WTC11 (cell line): ENCODE data around the gene SVIL. TPM values are rescaled to one million over a fixed set of nuclear protein-coding genes. Genes with fewer than 3 reads are reported as not detected.

Experiments
- ATAC-seq: fragments of 200-7000 bp; cut with Tn5 transposase; 2 replicates; pipeline ENCODE4 v1.10.0; 2021; ENCODE audit warnings: mild to moderate bottlenecking, moderate library complexity
- CTCF ChIA-PET: fragments of 300-600 bp; sonication (Branson Sonifier 250); formaldehyde crosslinking; loops from one replicate; lab custom pipeline; 2021; ENCODE audit warnings: antibody characterized with exemption; lab: Charles Lee
- POLR2A ChIA-PET: fragments of 350-600 bp; sonication (Branson Sonifier 250); formaldehyde crosslinking; loops from one replicate; lab custom pipeline; 2021; ENCODE audit warnings: antibody characterized with exemption; lab: Charles Lee
- DNase-seq: peaks from one replicate; pipeline ENCODE4 v3.0.0; 2021; ENCODE audit warnings: low spot score
- H3K27ac Mint-ChIP-seq: 2 replicates; pipeline ENCODE4 v1.8.0; 2021; ENCODE audit warnings: mixed read lengths
- H3K27me3 Mint-ChIP-seq: 2 replicates; pipeline ENCODE4 v1.8.0; 2021; ENCODE audit warnings: low read depth, mild to moderate bottlenecking, moderate library complexity, mixed read lengths
- H3K36me3 Mint-ChIP-seq: 2 replicates; pipeline ENCODE4 v1.8.0; 2021; ENCODE audit warnings: mixed read lengths
- H3K4me1 Mint-ChIP-seq: 2 replicates; pipeline ENCODE4 v1.8.0; 2022; ENCODE audit warnings: mixed read lengths
- H3K4me3 Mint-ChIP-seq: 2 replicates; pipeline ENCODE4 v1.8.0; 2021; ENCODE audit warnings: mild to moderate bottlenecking, moderate library complexity, mixed read lengths
- H3K9me3 Mint-ChIP-seq: 2 replicates; pipeline ENCODE4 v1.8.0; 2021; ENCODE audit warnings: mixed read lengths
- CBFB ChIP-seq: sonication (generic); formaldehyde crosslinking; IDR thresholded peaks from 2 replicates; pipeline ENCODE4 v1.8.1; 2022; ENCODE audit warnings: mild to moderate bottlenecking, low read depth, missing genetic modification reagents
- CREB1 ChIP-seq: sonication (generic); formaldehyde crosslinking; IDR thresholded peaks from 2 replicates; pipeline ENCODE4 v1.8.0; 2023; ENCODE audit warnings: mild to moderate bottlenecking, missing genetic modification reagents
- EMX1 ChIP-seq: fragments of 250-450 bp; sonication (Bioruptor Pico); IDR thresholded peaks from 2 replicates; pipeline ENCODE4 v1.8.0; 2021; ENCODE audit warnings: mild to moderate bottlenecking
- ESRRA ChIP-seq: sonication (generic); formaldehyde crosslinking; IDR thresholded peaks from 2 replicates; pipeline ENCODE4 v1.8.1; 2022; ENCODE audit warnings: mild to moderate bottlenecking, missing genetic modification reagents, borderline replicate concordance
- HMGA2 ChIP-seq: fragments of 250-450 bp; sonication (Bioruptor Pico); IDR thresholded peaks from 2 replicates; pipeline ENCODE4 v1.4.0; 2021; ENCODE audit warnings: mild to moderate bottlenecking, moderate library complexity
- MYBL2 ChIP-seq: sonication (generic); formaldehyde crosslinking; IDR thresholded peaks from 2 replicates; pipeline ENCODE4 v1.8.1; 2023; ENCODE audit warnings: mild to moderate bottlenecking, moderate library complexity, missing genetic modification reagents
- PRRX2 ChIP-seq: fragments of 250-450 bp; sonication (Bioruptor Pico); IDR thresholded peaks from 2 replicates; pipeline ENCODE4 v1.8.0; 2021; ENCODE audit warnings: mild to moderate bottlenecking
- ZNF317 ChIP-seq: sonication (generic); formaldehyde crosslinking; IDR thresholded peaks from 2 replicates; pipeline ENCODE4 v1.8.1; 2023; ENCODE audit warnings: low read depth, mild to moderate bottlenecking, moderate library complexity, missing genetic modification reagents, borderline replicate concordance
- total RNA-seq: library from RNA; stranded (reverse); gene quantifications from 3 replicates; pipeline ENCODE4 v1.2.3, GENCODE V29; 2021
- TF ChIP-seq, protein P1 (sequence below): sonication (generic); formaldehyde crosslinking; IDR thresholded peaks from 2 replicates; pipeline ENCODE4 v1.8.0; 2022; ENCODE audit warnings: mild to moderate bottlenecking, missing genetic modification reagents
- TF ChIP-seq, protein P2 (sequence below): sonication (generic); formaldehyde crosslinking; IDR thresholded peaks from 2 replicates; pipeline ENCODE4 v1.8.0; 2022; ENCODE audit warnings: mild to moderate bottlenecking, missing genetic modification reagents
- TF ChIP-seq, protein P3 (sequence below): sonication (generic); formaldehyde crosslinking; conservative IDR thresholded peaks from 2 replicates; pipeline ENCODE4 v1.8.1; 2022; ENCODE audit warnings: mild to moderate bottlenecking, missing genetic modification reagents
- TF ChIP-seq, protein P4 (sequence below): fragments of 250-450 bp; sonication (Bioruptor Pico); IDR thresholded peaks from 2 replicates; pipeline ENCODE4 v1.9.0; 2021; ENCODE audit warnings: mild to moderate bottlenecking
- TF ChIP-seq, protein P5 (sequence below): fragments of 250-450 bp; sonication (Bioruptor Pico); IDR thresholded peaks from 2 replicates; pipeline ENCODE4 v1.9.0; 2021; ENCODE audit warnings: mild to moderate bottlenecking
- TF ChIP-seq, protein P6 (sequence below): sonication (generic); formaldehyde crosslinking; IDR thresholded peaks from 2 replicates; pipeline ENCODE4 v1.8.1; 2022; ENCODE audit warnings: missing genetic modification reagents, borderline replicate concordance
- TF ChIP-seq, protein P7 (sequence below): fragments of 250-450 bp; sonication (Bioruptor Pico); IDR thresholded peaks from 2 replicates; pipeline ENCODE4 v1.8.0; 2021; ENCODE audit warnings: mild to moderate bottlenecking
- TF ChIP-seq, protein P8 (sequence below): sonication (generic); formaldehyde crosslinking; IDR thresholded peaks from 2 replicates; pipeline ENCODE4 v1.8.0; 2023; ENCODE audit warnings: missing genetic modification reagents, mild to moderate bottlenecking, borderline replicate concordance

Gene SVIL
- total RNA-seq, 1 experiment from 2014 or later, result 27.1 TPM

DNA sequence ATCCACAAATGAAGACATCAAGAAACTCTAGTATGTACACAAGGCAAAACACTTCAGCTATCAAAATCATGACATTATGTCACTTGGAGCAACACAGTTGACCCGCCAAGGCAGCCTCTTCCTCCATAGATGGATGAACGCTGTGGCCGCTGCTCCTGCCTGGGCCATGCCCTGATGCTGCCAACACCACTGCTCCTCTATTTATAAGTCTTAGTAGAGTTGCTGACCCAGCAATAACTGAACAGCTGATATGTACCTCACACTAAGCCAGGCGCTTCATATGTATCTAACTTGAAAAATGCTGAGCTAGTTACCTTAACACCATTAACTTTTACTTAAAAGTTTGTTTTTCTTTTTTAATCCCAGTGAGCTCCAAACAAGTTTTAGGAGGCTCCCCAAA is 214.0 kb downstream of the SVIL start:
- ATAC-seq (no peak), DNase-seq (no peak)
- CTCF ChIA-PET, result interaction anchor here (1.4 kb wide), 1 partner anchor 9 kb away, joined by 5 read pairs; no protein-coding TSS in a partner anchor
- POLR2A ChIA-PET, result no interaction called here
- Mint-ChIP-seq H3K27me3 (no peaks in the 10 kb centered on the region; the same call in none of the 2 replicates), H3K27ac (no peak overlapping the region), H3K4me3 (no peak overlapping the region), H3K36me3 (no peaks in the 10 kb centered on the region), H3K4me1 (no peaks in the 10 kb centered on the region), H3K9me3 (peaks cover 6% of the 10 kb centered on the region; the same call in 1 of the 2 replicates)
- TF ChIP-seq, protein P1, sequence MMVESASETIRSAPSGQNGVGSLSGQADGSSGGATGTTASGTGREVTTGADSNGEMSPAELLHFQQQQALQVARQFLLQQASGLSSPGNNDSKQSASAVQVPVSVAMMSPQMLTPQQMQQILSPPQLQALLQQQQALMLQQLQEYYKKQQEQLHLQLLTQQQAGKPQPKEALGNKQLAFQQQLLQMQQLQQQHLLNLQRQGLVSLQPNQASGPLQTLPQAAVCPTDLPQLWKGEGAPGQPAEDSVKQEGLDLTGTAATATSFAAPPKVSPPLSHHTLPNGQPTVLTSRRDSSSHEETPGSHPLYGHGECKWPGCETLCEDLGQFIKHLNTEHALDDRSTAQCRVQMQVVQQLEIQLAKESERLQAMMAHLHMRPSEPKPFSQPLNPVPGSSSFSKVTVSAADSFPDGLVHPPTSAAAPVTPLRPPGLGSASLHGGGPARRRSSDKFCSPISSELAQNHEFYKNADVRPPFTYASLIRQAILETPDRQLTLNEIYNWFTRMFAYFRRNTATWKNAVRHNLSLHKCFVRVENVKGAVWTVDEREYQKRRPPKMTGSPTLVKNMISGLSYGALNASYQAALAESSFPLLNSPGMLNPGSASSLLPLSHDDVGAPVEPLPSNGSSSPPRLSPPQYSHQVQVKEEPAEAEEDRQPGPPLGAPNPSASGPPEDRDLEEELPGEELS (CRISPR knock-in tag), result no peak
- TF ChIP-seq, protein P2, sequence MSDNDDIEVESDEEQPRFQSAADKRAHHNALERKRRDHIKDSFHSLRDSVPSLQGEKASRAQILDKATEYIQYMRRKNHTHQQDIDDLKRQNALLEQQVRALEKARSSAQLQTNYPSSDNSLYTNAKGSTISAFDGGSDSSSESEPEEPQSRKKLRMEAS, result no peak
- TF ChIP-seq, protein P3, sequence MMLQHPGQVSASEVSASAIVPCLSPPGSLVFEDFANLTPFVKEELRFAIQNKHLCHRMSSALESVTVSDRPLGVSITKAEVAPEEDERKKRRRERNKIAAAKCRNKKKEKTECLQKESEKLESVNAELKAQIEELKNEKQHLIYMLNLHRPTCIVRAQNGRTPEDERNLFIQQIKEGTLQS (CRISPR knock-in tag), result no peak
- TF ChIP-seq CBFB (CRISPR knock-in tag), result no peak
- TF ChIP-seq CREB1, result no peak
- no peak for TF ChIP-seq ZNF317 (CRISPR knock-in tag)
- TF ChIP-seq, protein P4, sequence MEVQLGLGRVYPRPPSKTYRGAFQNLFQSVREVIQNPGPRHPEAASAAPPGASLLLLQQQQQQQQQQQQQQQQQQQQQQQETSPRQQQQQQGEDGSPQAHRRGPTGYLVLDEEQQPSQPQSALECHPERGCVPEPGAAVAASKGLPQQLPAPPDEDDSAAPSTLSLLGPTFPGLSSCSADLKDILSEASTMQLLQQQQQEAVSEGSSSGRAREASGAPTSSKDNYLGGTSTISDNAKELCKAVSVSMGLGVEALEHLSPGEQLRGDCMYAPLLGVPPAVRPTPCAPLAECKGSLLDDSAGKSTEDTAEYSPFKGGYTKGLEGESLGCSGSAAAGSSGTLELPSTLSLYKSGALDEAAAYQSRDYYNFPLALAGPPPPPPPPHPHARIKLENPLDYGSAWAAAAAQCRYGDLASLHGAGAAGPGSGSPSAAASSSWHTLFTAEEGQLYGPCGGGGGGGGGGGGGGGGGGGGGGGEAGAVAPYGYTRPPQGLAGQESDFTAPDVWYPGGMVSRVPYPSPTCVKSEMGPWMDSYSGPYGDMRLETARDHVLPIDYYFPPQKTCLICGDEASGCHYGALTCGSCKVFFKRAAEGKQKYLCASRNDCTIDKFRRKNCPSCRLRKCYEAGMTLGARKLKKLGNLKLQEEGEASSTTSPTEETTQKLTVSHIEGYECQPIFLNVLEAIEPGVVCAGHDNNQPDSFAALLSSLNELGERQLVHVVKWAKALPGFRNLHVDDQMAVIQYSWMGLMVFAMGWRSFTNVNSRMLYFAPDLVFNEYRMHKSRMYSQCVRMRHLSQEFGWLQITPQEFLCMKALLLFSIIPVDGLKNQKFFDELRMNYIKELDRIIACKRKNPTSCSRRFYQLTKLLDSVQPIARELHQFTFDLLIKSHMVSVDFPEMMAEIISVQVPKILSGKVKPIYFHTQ (CRISPR knock-in tag), result no peak

DNA sequence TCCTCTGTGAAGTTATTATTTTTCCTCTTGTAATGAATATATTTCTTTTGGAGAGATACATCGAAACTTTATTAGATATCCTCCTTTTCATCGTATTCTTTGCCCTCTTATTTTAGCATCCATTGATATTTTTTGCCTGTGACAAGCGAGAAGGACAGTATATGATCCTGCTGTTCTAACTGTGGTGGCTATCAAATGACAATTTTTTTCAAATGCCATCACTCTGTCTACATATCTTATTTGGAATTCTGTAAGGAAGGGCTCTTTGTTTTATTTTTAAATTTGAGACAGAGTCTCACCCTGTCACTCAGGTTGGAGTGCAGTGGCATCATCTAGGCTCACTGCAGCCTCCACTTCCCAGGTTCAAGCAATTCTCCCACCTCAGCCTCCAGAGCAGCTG is 217.4 kb downstream of the SVIL start:
- TF ChIP-seq, protein P5, sequence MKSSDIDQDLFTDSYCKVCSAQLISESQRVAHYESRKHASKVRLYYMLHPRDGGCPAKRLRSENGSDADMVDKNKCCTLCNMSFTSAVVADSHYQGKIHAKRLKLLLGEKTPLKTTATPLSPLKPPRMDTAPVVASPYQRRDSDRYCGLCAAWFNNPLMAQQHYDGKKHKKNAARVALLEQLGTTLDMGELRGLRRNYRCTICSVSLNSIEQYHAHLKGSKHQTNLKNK (CRISPR knock-in tag), result no peak
- TF ChIP-seq, protein P6, sequence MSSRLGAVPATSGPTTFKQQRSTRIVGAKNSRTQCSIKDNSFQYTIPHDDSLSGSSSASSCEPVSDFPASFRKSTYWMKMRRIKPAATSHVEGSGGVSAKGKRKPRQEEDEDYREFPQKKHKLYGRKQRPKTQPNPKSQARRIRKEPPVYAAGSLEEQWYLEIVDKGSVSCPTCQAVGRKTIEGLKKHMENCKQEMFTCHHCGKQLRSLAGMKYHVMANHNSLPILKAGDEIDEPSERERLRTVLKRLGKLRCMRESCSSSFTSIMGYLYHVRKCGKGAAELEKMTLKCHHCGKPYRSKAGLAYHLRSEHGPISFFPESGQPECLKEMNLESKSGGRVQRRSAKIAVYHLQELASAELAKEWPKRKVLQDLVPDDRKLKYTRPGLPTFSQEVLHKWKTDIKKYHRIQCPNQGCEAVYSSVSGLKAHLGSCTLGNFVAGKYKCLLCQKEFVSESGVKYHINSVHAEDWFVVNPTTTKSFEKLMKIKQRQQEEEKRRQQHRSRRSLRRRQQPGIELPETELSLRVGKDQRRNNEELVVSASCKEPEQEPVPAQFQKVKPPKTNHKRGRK, result no peak
- TF ChIP-seq MYBL2 (CRISPR knock-in tag) (no peak), HMGA2 (CRISPR knock-in tag) (no peak), EMX1 (no peak), ESRRA (CRISPR knock-in tag) (no peak), PRRX2 (no peak)
- TF ChIP-seq, protein P3 (CRISPR knock-in tag), result no peak
- TF ChIP-seq, protein P7, sequence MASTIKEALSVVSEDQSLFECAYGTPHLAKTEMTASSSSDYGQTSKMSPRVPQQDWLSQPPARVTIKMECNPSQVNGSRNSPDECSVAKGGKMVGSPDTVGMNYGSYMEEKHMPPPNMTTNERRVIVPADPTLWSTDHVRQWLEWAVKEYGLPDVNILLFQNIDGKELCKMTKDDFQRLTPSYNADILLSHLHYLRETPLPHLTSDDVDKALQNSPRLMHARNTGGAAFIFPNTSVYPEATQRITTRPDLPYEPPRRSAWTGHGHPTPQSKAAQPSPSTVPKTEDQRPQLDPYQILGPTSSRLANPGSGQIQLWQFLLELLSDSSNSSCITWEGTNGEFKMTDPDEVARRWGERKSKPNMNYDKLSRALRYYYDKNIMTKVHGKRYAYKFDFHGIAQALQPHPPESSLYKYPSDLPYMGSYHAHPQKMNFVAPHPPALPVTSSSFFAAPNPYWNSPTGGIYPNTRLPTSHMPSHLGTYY, result no peak
- TF ChIP-seq, protein P8, sequence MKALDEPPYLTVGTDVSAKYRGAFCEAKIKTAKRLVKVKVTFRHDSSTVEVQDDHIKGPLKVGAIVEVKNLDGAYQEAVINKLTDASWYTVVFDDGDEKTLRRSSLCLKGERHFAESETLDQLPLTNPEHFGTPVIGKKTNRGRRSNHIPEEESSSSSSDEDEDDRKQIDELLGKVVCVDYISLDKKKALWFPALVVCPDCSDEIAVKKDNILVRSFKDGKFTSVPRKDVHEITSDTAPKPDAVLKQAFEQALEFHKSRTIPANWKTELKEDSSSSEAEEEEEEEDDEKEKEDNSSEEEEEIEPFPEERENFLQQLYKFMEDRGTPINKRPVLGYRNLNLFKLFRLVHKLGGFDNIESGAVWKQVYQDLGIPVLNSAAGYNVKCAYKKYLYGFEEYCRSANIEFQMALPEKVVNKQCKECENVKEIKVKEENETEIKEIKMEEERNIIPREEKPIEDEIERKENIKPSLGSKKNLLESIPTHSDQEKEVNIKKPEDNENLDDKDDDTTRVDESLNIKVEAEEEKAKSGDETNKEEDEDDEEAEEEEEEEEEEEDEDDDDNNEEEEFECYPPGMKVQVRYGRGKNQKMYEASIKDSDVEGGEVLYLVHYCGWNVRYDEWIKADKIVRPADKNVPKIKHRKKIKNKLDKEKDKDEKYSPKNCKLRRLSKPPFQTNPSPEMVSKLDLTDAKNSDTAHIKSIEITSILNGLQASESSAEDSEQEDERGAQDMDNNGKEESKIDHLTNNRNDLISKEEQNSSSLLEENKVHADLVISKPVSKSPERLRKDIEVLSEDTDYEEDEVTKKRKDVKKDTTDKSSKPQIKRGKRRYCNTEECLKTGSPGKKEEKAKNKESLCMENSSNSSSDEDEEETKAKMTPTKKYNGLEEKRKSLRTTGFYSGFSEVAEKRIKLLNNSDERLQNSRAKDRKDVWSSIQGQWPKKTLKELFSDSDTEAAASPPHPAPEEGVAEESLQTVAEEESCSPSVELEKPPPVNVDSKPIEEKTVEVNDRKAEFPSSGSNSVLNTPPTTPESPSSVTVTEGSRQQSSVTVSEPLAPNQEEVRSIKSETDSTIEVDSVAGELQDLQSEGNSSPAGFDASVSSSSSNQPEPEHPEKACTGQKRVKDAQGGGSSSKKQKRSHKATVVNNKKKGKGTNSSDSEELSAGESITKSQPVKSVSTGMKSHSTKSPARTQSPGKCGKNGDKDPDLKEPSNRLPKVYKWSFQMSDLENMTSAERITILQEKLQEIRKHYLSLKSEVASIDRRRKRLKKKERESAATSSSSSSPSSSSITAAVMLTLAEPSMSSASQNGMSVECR (CRISPR knock-in tag), result no peak
- ATAC-seq, result no peak
- Mint-ChIP-seq H3K27me3 (no peaks in the 10 kb centered on the region; the same call in none of the 2 replicates), H3K9me3 (peaks cover 2% of the 10 kb centered on the region; the same call in 1 of the 2 replicates), H3K4me3 (no peak overlapping the region), H3K4me1 (no peaks in the 10 kb centered on the region), H3K36me3 (no peaks in the 10 kb centered on the region), H3K27ac (no peak overlapping the region)
- ChIA-PET POLR2A (no interaction called here), CTCF (no interaction called here)
- no peak for DNase-seq
